Stimulated activated CD8-positive, alpha-beta memory T cell treated with anti-CD3 and anti-CD28 coated beads, Interleukin-15, amount 100 ng/mL, for 1 hour (primary cell): Measurements from ENCODE around the gene FRAS1.
"Not testable (repeated sequence)": the region's sequence is repeated elsewhere in the genome, so short reads cannot be mapped to it uniquely, and the experiment has no call there.

Experiments used
- DNase-seq: peaks from one replicate; pipeline ENCODE4 v3.0.0-alpha.2; 2020; ENCODE audit warnings: low read depth

FRAS1 gene

DNA sequence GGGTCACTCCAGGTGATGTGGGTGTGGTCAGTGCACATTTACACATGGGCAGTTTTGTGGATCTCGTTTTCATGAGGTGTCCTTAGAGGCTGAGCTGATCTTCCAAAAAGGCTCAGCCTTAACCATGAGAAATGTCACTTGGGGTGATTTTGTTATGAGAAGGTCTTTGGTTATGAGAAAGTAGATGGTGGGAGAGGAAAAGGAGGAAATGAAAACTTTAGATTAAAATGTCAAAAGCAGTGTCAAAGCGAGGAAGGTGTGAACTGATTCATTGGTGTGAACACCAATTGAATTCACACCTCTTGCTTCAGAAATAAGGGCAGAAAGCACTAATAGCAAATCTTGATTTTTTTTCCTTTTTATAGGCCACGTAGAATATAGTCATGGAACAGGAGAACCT is 394.3 kb downstream of the FRAS1 start:
- DNase-seq, result no peak

DNA sequence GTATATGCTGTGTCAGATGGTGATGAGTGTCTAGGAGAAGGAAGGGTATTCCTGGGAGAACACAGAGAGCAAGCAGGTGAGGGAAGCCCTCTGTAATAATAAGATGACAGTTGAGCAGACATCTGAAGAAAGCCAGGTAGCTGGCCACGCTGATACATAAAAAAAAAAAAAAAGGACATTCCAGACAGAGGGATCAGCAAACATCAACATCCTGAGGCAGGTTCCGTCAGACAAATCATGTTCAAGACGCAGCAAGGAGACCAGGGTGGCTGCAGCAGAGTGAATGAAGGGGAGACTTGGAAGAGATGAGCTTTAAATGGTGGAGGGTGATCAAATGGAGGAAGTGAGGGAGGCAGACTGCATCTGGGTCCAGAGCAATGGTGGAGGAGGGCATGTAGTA is 396.9 kb downstream of the FRAS1 start:
- no peak for DNase-seq

DNA sequence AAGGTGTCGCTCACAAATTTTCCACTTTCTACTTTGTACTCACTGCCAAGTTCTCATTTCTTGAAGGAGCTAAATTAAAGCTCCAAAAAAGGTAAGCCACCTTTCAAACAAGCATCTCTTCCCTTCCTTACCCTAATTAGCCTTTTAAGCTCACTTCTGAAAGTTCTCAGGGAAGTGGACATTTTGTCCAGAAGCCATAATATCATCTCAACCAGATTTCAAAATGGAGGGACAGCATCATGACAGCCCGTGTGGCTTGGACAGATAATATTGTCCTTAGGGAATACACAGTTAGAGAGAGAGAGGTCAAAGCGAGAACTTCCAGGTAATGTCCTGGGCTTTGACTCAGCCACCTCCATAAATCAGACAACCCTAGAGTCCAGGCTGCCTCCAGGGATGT is 400.6 kb downstream of the FRAS1 start:
- no peak for DNase-seq

DNA sequence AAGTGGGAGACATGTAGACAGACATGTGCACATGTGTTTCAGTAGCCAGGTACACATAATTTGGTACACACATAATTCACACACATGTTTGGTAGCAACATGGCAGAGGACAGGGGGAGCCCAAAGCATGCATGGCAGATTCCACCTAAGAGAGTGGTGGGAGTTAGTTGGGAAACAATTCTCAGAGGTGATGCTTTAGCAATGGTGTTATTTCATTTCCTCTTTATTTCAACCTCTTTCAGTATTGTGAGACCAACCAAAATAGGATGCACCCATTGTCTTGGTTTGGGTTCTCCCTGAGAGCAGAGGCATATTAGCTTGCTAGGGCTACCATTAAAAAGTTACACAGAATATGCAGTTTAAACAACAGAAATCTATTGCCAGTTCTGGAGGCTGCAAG is 402.2 kb downstream of the FRAS1 start:
- DNase-seq, result no peak

DNA sequence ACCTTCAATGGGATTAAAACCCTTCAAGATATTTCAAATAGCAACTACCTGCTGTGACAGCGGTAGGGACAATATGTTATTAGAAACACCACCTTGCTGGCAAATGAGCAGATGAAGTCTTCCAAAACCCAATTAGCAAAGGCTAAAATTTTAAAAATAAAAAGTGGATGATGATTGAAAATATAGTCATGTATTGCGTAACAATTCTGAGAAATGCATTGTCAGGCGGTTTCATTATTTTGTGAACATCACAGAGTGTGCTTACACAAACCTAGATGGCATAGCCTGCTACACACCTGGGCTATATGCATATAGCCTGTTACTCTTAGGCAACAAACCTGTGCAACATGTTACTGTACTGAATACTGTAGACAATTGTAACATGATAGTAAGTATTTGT is 403.2 kb downstream of the FRAS1 start:
- no peak for DNase-seq

DNA sequence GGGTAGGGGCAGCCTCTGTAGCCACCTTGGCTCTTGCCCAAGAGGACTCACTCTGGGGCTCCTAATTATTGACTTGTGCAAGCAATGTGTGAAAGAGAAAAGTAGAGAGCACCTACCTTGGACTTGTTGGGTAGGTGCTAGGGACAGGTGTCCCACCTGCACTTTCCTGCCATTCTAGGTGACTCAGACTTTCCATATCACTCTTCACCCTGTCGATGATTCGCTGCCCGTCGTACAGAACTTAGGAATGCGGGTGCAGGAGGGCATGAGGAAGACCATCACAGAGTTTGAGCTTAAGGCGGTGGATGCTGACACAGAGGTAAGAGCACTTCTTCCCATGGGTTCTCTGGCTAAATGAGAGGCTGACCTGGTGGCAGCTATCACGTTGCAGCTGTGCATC is 407.1 kb downstream of the FRAS1 start:
- DNase-seq, result no peak

DNA sequence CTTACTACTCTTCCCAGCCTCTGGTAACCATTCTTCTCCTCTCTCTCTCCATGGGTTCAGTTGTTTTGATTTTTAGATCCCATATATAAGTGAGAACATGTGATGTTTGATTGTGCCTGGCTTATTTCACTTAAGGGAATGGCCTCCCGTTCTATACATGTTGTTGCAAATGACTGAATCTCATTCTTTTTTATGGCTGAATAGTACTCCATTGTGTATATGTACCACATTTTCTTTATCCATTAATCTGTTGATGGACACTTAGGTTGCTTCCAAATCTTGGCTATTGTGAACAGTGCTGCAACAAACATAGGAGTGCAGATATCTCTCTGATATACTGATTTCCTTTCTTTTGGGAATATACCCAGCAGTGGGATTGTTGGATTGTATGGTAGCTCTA is 410.1 kb downstream of the FRAS1 start:
- DNase-seq, result not testable (repeated sequence)

DNA sequence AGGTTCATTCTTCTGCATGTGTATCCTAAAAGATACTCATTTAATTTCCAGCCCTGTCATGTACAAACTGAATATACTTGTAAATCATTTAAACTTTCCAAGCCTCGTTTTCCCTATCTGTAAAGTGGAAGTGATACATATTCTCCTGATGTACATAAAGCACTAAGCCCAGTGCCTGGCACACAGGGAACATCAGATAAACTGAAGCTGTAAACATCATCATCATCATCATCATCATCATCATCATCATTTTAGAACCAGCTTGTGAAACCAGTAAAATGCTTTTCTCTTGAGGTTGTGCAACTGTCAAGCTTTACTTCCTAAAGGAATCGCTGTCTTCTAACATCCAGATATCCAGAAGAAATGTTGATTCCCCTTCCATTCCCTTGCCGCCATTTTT is 411.1 kb downstream of the FRAS1 start:
- no peak for DNase-seq

DNA sequence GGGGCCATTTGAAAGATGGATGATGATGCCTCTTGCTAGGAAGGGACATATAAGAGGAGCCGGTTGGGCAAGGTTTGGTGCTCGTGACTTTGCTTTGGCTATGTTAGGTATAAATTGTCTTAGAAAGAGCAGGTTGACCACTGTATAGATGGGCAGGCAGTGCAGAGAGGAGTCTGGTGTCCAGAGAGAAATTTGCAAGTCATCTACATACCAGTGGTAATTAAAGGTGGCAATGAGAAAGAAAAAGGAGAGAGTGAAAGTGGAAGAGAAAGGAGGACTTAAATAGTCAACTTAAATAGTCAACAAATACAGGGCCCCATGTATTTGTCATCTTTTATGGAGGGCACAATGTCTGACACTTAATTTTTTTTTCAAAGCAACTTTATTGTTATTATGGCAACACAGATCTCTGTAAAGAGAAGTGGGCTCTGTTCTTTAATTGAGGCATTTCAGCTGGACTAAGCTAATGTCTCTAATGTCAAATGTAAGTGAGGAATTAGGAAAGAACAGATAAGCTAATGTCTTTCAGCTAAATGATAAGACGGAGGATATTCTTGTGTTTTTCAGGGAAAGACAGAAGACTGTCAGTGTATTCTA is 419.1 kb downstream of the FRAS1 start:
- DNase-seq, result no peak

DNA sequence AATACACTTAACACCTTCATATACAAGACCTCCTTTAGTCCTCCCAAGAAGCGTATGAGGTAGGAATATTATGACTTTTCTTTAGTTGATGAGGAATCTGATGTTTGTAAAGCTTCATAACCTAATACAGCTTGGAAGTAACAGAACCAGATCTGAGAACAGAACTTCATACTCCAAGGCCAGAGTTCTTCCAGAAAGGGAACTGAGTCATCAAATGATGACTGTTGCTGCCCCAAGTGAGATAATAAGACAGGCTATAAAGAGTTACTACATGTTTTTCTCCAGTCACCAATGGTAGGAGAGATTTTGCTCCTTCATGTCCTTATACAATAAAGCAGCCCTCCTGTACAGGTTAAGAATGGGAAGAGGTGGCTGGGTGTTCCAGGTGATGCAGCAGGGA is 420.2 kb downstream of the FRAS1 start:
- no peak for DNase-seq

DNA sequence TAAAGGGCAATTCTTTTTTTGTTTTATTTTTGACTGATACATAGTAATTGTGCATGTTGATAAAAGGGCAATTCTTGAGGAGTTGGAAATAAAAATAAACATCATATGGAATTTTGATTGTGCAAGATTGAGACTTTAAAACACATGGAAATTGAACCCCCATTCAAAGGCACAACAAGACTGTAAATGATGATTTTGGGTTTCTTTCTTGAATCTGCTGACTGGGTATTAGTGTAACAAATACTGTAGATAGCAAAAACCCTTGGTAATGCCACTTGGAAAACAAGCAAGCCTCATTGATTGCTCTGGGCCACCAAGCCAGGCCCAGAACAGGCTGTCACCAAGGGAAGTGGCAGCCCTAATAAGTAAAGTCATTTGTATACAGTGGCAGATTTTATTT is 421.4 kb downstream of the FRAS1 start:
- DNase-seq, result no peak

DNA sequence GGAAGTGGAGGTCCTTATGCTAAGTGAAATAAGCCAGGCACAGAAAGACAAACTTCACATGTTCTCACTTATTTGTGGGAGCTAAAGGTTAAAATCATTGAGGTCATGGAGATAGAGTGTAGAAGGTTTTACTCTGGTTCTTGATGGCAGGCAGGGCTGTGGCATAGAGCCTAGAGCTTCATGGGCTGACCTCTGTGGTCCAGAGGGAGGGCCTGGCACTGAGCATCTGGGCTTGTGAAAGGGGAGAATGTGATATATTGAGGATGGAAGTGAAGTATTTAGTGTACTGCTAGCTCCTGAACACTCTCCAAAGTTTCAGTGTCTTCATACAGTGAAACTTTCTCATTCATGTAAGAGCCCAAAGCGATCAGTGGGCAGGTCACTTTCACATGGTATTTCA is 423.2 kb downstream of the FRAS1 start:
- DNase-seq, result no peak

DNA sequence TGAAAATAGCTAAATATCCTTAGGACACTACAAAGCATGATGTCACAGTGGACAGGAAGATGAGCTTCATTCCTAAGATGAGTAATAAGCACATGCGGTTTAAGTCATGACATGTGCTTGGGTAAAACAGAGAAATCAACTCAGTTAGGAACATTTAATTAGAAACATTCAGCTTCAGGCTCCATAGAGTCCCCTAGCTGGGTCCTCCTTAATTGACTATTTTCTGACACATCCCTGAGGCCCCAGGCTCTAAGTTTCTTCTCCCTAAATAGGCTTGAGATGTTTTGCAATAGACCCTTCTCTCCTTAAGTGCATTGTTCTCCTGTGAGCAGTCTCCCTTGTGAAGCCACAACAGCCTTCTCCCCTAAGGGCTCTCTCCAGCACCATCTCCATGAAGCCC is 424.1 kb downstream of the FRAS1 start:
- no peak for DNase-seq

DNA sequence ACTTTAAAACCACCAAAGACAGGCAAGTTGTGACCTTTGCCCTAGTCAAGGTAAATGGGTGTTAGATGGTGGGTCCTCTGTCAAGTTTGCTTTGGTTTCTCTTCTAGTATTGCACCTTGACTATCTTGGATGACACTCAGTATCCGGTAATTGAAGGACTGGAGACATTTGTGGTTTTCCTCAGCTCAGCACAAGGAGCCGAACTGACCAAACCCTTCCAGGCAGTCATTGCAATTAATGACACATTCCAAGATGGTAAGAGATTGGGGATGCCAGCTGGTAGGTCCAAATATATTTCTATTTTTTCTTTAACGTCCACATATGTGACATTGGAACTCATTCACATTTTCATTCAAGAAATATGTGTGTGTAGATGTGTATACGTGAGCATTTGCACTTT is 425.2 kb downstream of the FRAS1 start:
- DNase-seq, result no peak

DNA sequence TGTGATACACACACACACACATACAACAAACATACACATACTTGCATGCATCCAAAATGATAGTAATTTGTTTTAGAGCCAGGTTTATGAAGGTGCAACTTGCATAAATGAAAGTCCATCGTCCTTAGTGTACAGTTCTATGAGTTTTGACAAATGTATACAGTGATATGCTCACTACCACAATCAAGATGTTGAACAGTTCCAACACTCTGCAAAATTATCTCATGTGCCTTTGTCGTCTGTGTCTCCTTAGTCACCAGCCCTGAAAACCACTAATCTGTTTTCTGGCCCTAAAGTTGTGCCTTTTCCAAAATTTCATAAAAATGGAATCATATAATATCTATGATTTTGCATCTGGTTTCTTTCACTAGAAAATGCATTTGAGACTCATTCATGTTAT is 426.7 kb downstream of the FRAS1 start:
- DNase-seq, result no peak

DNA sequence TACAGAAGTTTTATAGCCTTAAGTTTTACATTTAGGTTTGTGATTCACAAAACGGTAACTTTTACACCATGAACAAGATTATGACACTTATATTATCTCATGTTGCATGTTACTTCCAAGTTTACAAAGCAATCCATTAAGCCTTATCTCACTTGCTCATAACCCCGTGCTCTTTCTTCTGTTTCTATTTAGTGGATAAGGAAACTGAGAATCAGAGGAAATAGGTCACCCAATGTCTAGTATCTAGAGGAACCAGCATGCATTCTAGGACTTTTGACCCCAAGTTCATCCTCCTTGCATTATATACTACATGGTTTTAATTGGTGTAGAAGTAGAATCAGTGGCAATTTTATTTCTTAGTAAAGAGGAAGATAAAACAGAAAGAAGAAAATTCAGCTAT is 427.5 kb downstream of the FRAS1 start:
- DNase-seq, result no peak

DNA sequence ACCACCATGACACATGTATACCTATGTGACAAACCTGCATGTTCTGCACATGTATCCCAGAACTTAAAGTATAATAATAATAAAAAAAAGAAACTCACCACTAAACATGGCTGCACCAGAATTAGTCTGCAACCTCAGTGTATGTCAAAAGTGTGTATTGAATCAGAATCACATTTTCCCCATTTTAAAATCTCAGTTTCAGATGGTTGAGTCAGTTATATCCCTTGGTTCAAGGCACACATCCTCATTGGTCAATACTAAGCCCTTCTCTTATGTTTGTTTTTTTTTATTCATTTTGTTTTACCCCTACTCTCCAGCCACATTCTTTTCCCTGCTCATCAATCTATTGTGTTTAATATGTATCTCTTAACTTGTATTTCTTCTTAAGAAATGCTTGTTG is 436.6 kb downstream of the FRAS1 start:
- DNase-seq, result no peak

DNA sequence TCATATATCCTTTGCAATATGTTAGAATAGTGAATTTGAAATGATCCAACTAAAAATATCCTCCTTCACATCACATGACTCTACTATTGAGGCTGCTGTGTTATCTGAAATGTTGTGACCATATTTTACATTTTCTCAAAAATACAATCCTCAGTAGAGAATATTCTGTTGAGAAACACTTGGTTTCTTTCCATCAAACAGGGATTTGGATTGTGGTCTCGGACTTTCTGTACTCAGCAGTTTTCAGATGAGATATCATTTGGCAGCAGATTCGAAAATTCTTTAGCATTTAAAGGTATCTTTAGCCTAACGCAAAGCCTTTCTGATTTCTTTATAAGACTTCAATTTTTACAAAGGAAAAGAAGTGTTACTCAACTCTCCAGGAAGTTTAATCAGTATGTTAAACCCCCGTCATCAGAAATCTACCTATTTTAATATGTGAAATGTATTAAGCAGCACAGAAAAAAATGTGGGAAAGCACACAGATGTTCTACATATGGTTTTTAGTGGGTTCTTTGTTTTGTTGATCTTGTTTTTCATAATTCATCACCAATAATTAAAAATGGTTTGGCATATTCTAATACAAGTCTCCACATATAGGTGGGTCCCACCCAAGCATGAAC is 439.0 kb downstream of the FRAS1 start:
- no peak for DNase-seq

DNA sequence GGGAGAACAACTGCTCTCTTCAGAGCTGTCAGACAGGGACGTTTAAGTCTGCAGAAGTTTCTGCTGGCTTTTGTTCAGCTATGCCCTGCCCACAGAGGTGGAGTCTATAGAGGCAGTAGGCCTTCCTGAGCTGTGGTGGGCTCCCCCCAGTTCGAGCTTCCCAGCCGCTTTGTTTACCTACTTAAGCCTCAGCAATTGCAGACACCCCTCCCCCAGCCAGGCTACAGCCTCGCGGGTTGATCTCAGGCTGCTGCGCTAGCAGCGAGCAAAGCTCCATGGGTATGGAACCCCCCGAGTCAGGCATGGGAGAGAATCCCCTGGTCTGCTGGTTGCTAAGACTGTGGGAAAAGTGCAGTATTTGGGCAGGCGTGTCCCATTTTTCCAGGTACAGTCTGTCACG is 449.1 kb downstream of the FRAS1 start:
- not testable (repeated sequence) for DNase-seq

DNA sequence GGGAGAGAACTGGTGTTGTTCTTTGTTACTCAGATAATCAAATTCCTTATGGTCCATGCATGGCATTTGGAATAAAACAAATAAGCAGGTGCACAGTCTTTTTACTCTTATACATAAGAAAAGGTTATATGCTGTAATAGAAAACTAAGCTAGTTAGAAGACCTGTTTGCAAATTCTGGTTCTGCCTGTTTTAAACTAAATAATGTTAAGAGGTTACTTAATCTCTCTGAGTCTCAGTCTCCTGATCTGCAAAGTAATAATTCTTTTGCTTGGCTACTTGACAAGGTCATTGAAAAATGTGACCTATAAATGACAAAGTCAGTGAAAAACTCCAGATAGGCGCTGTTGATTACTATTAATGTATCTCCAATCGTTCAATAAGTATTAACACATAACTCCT is 451.9 kb downstream of the FRAS1 start:
- no peak for DNase-seq

DNA sequence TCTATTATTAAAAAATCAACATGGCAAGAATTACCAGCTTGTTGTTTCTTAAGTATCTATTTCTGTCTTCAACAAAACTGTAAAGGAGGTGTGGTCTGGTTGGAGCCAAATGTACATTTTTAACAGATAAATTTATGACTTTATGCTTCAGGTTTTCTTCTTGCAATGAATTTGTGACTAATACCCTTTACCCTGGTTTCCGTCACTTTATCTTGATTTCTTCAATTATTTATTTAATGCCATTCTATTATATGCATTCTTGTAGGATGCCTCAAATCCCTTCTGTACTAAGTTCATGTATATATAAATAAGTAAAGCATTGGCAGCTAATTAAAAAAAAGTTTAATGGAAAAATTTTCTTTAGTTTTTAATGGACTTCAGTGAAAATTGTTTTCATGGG is 453.0 kb downstream of the FRAS1 start:
- DNase-seq, result no peak

DNA sequence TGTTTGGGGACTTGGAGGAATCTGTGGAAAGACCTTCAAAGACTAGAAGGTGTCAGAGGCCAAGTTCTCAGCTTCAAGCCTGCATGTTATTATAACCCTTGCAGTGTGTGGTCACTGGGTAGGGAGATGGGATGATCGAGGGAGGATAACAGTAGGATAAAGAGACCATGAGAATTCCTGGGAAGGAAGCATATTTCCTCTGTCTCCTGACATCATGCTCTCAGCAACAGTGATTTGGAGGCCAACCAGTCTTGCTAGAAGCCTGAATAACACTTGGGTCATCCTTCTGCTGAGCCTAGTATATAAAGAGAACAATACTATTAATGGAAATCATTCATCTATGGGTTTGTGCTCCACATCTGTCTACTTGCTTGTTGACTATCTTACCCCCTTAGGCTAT is 453.6 kb downstream of the FRAS1 start:
- DNase-seq, result no peak

DNA sequence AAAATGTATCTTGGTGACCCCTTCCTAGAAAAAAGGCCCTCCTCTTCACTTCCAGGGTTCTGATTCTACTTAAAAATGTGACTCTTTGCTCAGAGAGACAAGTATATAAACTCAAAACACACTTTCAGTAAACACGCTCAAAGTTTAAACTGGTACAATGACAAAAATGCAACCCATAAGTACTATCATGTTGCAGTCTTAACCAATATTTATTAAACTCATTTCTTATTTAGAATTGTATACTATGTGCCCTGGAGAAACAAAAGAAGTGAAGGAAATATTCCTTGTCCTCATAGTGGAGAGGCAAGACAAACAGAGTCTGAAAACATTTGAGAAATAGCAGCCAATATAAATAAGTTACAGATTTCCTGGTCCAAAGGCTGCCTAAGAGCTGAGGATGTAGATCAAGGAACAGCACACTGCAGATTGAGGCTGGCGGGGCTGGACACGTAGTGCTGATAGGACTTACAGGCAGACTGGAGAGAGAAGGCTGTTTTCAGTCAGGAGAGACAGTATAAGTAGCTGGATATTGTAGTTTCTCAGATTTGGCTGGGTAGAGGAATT is 455.3 kb downstream of the FRAS1 start:
- DNase-seq, result no peak

DNA sequence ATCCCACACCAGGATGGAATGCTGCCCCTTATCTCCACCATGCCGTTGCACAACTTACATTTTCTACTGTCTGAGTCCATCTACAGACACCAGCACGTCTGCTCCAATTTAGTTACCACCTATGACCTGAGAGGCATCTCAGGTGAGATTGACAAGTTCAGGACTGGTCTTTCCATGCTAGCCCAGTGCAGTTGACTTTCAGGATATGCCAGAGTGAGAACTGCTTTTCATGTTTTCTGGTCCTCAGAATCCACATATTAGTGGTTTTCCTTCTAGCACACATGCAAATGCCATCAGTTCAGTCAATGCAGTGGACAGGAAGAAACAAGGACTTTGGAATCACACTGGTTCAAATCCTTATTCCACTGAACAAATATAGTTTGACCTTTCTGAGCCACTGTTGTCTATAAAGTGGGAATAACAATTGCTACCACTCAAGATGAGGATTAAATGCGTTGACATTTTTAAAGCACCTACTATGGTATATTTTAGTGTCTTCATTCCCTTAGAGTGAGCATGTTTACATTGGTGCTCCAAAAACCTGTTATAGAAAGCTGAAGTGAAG is 456.4 kb downstream of the FRAS1 start:
- no peak for DNase-seq
